OCI-LY7 (cell line): ENCODE measurements around the gene PGC.

Experiments used
- CTCF ChIP-seq: fragments of 200-600 bp; sonication (generic); conservative IDR thresholded peaks from 2 replicates; pipeline ENCODE4 v1.5.1; 2014; ENCODE audit warnings: mild to moderate bottlenecking, antibody characterized with exemption, low read length, moderate library complexity, mixed read lengths
- EZH2phosphoT487 ChIP-seq: fragments of 200-600 bp; sonication (generic); IDR thresholded peaks from 2 replicates; pipeline ENCODE4 v1.6.1; 2018; ENCODE audit warnings: low read depth, borderline replicate concordance, mild to moderate bottlenecking, mixed run types, antibody characterized with exemption, low read length, moderate library complexity, mixed read lengths

- no peak for TF ChIP-seq CTCF
- no peak for TF ChIP-seq EZH2phosphoT487
Measured at GRCh38 chr6:41737591-41738130, 9.5 kb downstream of the PGC start.
